ENCODE results near the gene ARHGEF19. TPM values are rescaled to one million over a fixed set of nuclear protein-coding genes. Genes with fewer than 3 reads are reported as not detected.
A peak's percentile ranks its signal among the peaks of the same experiment; 100 is the strongest.

ARHGEF19 gene
- total and polyA plus RNA-seq, 2 of the 13 experiments (the other 11 are each of a cell fraction or from before 2014, with no cell fraction given) = 1.7 to 1.8 TPM

DNA sequence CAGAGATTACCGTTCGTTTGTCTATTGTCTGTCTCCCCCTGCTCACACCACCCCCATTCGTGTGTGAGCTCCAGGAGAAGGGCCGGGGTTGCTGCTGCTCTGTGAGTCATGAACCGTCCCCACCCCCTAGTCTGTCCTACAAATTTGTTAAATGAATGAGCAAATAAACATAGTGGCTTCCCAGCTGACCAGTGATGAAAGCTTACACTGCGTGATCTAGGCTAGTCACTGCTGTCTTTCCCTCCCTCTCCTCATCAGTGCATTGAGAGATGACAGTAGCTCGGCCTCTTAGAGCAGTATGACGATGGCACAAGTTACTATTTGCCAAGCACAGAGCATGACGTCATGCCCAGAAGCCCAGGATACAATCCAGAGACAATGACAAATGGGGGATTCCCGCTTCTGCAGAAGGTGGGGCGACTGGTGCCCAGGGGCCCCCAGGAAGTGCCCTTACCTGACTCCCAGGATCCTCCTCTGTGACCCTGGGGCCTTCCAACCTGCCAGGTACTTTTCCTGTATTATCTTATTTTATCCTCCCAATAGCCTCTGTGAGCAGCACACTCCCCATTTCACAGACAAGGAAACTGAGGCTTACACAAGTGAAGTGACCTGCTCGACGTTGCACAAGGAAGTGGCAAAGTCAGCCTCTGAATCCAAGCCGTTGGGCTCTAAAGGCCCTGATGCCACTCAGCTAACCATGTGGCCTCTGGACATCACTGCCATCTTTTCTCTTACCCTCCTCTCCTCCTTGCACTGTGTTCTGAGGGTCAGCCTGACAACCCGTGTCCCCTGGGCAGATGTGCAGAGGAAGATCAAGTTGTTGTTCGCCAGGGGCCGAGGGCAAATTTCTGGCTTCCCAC is 48.0 kb downstream of the ARHGEF19 start (continued):
- TF ChIP-seq KLF11 (CRISPR knock-in tag; IDR thresholded peaks at IDR 0.05) (no peak), SRSF9 (IDR thresholded peaks at IDR 0.05; ENCODE audit: borderline replicate concordance, insufficient read depth, low read depth, low read length, poor library complexity, severe bottlenecking) (no peak), HMGA1 (CRISPR knock-in tag; conservative IDR thresholded peaks at IDR 0.05) (no peak), ZFX (CRISPR knock-in tag; IDR thresholded peaks at IDR 0.05; ENCODE audit: low read depth) (peak; percentile 51), RFXANK (CRISPR knock-in tag; IDR thresholded peaks at IDR 0.05) (no peak), DPF2 (CRISPR knock-in tag; IDR thresholded peaks at IDR 0.05; ENCODE audit: borderline replicate concordance, low read depth) (no peak), GLI4 (CRISPR knock-in tag; IDR thresholded peaks at IDR 0.05; ENCODE audit: borderline replicate concordance) (no peak), SP1 (IDR thresholded peaks at IDR 0.05) (no peak), SP1 (CRISPR knock-in tag; IDR thresholded peaks at IDR 0.05) (peak; percentile 44; the same call in 1 of the 2 replicates), ZBTB38 (CRISPR knock-in tag; IDR thresholded peaks at IDR 0.05) (no peak), CREM (IDR thresholded peaks at IDR 0.05) (peak; percentile 78; the same call in 1 of the 2 replicates), CREM (CRISPR knock-in tag; IDR thresholded peaks at IDR 0.05) (no peak), SOX6 (IDR thresholded peaks at IDR 0.05) (no peak), SOX6 (CRISPR knock-in tag; IDR thresholded peaks at IDR 0.05) (peak; percentile 74; the same call in 1 of the 2 replicates), JUN (CRISPR knock-in tag; IDR thresholded peaks at IDR 0.05) (peak; percentile 83), ZNF549 (CRISPR knock-in tag; IDR thresholded peaks at IDR 0.05) (no peak), FOXP1 (IDR thresholded peaks at IDR 0.05) (no peak), FOXP1 (CRISPR knock-in tag; IDR thresholded peaks at IDR 0.05) (peak; percentile 77), ZNF251 (CRISPR knock-in tag; IDR thresholded peaks at IDR 0.05) (no peak), MEIS1 (CRISPR knock-in tag; IDR thresholded peaks at IDR 0.05; ENCODE audit: borderline replicate concordance) (0 out of 2 replicates have a peak, but pooled peaks have one; percentile 57), GATA4 (IDR thresholded peaks at IDR 0.05; ENCODE audit: borderline replicate concordance, low read depth) (no peak), MIXL1 (CRISPR knock-in tag; IDR thresholded peaks at IDR 0.05) (peak; percentile 69), ZNF780A (CRISPR knock-in tag; IDR thresholded peaks at IDR 0.05) (no peak), MIER3 (CRISPR knock-in tag; IDR thresholded peaks at IDR 0.05; ENCODE audit: borderline replicate concordance) (peak; percentile 62; the same call in 1 of the 2 replicates)
- TF ChIP-seq, protein P1, sequence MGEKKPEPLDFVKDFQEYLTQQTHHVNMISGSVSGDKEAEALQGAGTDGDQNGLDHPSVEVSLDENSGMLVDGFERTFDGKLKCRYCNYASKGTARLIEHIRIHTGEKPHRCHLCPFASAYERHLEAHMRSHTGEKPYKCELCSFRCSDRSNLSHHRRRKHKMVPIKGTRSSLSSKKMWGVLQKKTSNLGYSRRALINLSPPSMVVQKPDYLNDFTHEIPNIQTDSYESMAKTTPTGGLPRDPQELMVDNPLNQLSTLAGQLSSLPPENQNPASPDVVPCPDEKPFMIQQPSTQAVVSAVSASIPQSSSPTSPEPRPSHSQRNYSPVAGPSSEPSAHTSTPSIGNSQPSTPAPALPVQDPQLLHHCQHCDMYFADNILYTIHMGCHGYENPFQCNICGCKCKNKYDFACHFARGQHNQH (CRISPR knock-in tag; IDR thresholded peaks at IDR 0.05) = peak; percentile 44; the same call in 1 of the 2 replicates
- TF ChIP-seq, protein P2, sequence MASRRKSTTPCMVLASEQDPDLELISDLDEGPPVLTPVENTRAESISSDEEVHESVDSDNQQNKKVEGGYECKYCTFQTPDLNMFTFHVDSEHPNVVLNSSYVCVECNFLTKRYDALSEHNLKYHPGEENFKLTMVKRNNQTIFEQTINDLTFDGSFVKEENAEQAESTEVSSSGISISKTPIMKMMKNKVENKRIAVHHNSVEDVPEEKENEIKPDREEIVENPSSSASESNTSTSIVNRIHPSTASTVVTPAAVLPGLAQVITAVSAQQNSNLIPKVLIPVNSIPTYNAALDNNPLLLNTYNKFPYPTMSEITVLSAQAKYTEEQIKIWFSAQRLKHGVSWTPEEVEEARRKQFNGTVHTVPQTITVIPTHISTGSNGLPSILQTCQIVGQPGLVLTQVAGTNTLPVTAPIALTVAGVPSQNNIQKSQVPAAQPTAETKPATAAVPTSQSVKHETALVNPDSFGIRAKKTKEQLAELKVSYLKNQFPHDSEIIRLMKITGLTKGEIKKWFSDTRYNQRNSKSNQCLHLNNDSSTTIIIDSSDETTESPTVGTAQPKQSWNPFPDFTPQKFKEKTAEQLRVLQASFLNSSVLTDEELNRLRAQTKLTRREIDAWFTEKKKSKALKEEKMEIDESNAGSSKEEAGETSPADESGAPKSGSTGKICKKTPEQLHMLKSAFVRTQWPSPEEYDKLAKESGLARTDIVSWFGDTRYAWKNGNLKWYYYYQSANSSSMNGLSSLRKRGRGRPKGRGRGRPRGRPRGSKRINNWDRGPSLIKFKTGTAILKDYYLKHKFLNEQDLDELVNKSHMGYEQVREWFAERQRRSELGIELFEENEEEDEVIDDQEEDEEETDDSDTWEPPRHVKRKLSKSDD (CRISPR knock-in tag; IDR thresholded peaks at IDR 0.05; ENCODE audit: low read depth) = peak; percentile 39; the same call in 1 of the 2 replicates
- TF ChIP-seq, protein P3, sequence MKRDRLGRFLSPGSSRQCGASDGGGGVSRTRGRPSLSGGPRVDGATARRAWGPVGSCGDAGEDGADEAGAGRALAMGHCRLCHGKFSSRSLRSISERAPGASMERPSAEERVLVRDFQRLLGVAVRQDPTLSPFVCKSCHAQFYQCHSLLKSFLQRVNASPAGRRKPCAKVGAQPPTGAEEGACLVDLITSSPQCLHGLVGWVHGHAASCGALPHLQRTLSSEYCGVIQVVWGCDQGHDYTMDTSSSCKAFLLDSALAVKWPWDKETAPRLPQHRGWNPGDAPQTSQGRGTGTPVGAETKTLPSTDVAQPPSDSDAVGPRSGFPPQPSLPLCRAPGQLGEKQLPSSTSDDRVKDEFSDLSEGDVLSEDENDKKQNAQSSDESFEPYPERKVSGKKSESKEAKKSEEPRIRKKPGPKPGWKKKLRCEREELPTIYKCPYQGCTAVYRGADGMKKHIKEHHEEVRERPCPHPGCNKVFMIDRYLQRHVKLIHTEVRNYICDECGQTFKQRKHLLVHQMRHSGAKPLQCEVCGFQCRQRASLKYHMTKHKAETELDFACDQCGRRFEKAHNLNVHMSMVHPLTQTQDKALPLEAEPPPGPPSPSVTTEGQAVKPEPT (CRISPR knock-in tag; IDR thresholded peaks at IDR 0.05; ENCODE audit: low read depth) = no peak

Data from HepG2 (cell line).